Lower leg skin (tissue), 3 donors: ENCODE data around the gene GRAMD4.

Experiments
- POLR2A ChIP-seq, 2 donors: fragments of 450-650 bp; IDR thresholded peaks; one replicate each; pipeline ENCODE4 v1.6.1; 2016 to 2017; ENCODE audit warnings: antibody characterized with exemption in 2 of 2, mild to moderate bottlenecking in 1 of 2, moderate library complexity in 1 of 2
- TF ChIP-seq, protein P1 (sequence below), 3 donors: fragments of 450-650 bp; IDR thresholded peaks; one replicate each; pipeline ENCODE4 v1.5.1; 2016; ENCODE audit warnings: antibody characterized with exemption in 3 of 3, mild to moderate bottlenecking in 3 of 3, moderate library complexity in 2 of 3

DNA sequence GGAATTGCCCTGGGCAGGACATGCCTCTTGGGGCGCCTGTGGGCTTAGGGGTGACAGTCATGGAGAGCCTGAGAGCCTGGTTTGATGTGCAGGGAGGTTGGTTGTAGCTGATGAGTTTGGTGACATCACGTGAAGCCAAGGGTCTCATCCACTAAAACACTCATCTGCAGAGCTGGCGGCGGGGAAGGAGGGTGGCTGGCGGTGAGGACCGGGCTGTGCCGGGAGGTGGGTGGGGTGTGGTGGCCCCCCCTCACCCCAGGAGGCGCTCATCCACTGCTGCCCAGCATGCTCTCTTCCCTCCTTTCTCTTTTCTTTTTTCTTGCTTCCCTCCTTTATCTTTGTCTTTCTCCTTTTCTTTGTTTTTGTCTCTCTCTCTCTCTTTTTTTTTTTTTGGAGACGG is 49.0 kb downstream of the GRAMD4 start:
- TF ChIP-seq, protein P1, sequence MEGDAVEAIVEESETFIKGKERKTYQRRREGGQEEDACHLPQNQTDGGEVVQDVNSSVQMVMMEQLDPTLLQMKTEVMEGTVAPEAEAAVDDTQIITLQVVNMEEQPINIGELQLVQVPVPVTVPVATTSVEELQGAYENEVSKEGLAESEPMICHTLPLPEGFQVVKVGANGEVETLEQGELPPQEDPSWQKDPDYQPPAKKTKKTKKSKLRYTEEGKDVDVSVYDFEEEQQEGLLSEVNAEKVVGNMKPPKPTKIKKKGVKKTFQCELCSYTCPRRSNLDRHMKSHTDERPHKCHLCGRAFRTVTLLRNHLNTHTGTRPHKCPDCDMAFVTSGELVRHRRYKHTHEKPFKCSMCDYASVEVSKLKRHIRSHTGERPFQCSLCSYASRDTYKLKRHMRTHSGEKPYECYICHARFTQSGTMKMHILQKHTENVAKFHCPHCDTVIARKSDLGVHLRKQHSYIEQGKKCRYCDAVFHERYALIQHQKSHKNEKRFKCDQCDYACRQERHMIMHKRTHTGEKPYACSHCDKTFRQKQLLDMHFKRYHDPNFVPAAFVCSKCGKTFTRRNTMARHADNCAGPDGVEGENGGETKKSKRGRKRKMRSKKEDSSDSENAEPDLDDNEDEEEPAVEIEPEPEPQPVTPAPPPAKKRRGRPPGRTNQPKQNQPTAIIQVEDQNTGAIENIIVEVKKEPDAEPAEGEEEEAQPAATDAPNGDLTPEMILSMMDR (IDR thresholded peaks at IDR 0.05) = no peak
- TF ChIP-seq POLR2A (IDR thresholded peaks at IDR 0.05) = no peak
